Measurements from ENCODE around the gene P2RX5.

GRCh38 chr17:3667366-3668278, 28.3 kb downstream of the P2RX5 start:
- TF ChIP-seq CTCF (IDR thresholded peaks at IDR 0.05) (no peak), POLR2A (IDR thresholded peaks at IDR 0.05) (no peak)

All from thyroid gland (tissue), 4 donors.